Nucleus accumbens (tissue), 56 donors: Measurements from ENCODE around the gene PRRX1.

Source experiments
- DNase-seq, 56 donors: peaks; one replicate each; lab custom pipeline; 2025; lab: John Stamatoyannopoulos, UW

The PRRX1 gene

GRCh38 chr1:170711682-170712081, 47.8 kb downstream of the PRRX1 start:
- DNase-seq = no peak

GRCh38 chr1:170714163-170714562, 50.2 kb downstream of the PRRX1 start:
- no peak for DNase-seq

GRCh38 chr1:170714938-170715337, 51.0 kb downstream of the PRRX1 start:
- no peak for DNase-seq

GRCh38 chr1:170716835-170717429, 53.0 kb downstream of the PRRX1 start:
- no peak for DNase-seq

- DNase-seq = no peak
Measured at GRCh38 chr1:170720661-170721060, 56.7 kb downstream of the PRRX1 start.

- no peak for DNase-seq
Measured at GRCh38 chr1:170721621-170722020, 57.7 kb downstream of the PRRX1 start.

GRCh38 chr1:170723518-170723917, 59.6 kb downstream of the PRRX1 start:
- DNase-seq = no peak

- no peak for DNase-seq
Measured at GRCh38 chr1:170725326-170725725, 61.4 kb downstream of the PRRX1 start.

GRCh38 chr1:170727963-170728362, 64.0 kb downstream of the PRRX1 start:
- DNase-seq = no peak

- DNase-seq = no peak
Measured at GRCh38 chr1:170729225-170730002, 65.5 kb downstream of the PRRX1 start.

GRCh38 chr1:170730014-170730413, 66.1 kb downstream of the PRRX1 start:
- DNase-seq = no peak

- no peak for DNase-seq
Measured at GRCh38 chr1:170730438-170730837, 66.5 kb downstream of the PRRX1 start.

GRCh38 chr1:170731566-170732251, 67.8 kb downstream of the PRRX1 start:
- no peak for DNase-seq

- no peak for DNase-seq
Measured at GRCh38 chr1:170732252-170732588, 68.3 kb downstream of the PRRX1 start.

- DNase-seq = no peak
Measured at GRCh38 chr1:170734412-170735175, 70.7 kb downstream of the PRRX1 start.

GRCh38 chr1:170735366-170736263, 71.7 kb downstream of the PRRX1 start:
- DNase-seq = no peak

GRCh38 chr1:170739803-170740202, 75.9 kb downstream of the PRRX1 start:
- DNase-seq = no peak

- no peak for DNase-seq
Measured at GRCh38 chr1:170741678-170742077, 77.7 kb downstream of the PRRX1 start.

GRCh38 chr1:170742600-170742999, 78.7 kb downstream of the PRRX1 start:
- no peak for DNase-seq

GRCh38 chr1:170743083-170743482, 79.2 kb downstream of the PRRX1 start:
- DNase-seq = no peak
